ENCODE results near the gene ZNF239.
"Not testable (repeated sequence)": the region's sequence is repeated elsewhere in the genome, so short reads cannot be mapped to it uniquely, and the experiment has no call there.

ZNF239 gene

DNA sequence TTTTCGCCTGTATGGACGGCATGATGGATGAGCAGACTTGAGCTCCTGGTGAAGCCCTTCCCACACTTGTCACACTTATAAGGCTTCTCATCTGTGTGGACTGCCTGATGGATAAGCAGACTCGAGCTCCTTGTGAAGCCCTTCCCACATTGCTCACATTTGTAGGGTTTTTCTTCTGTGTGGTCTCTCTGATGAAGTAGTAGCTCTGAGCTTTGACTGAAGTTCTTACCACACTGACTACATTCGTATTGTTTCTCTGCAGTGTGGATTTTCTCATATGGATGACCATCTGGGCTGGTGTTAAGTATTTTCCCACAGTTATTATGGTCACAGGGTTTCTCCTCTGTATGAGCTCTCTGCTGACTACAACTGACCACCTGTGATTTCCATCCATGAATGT is 17.2 kb downstream of the ZNF239 start:
- no peak for TF ChIP-seq CTCF (conservative IDR thresholded peaks at IDR 0.05; ENCODE audit: control insufficient read depth, insufficient read depth, low read depth, low read length)

DNA sequence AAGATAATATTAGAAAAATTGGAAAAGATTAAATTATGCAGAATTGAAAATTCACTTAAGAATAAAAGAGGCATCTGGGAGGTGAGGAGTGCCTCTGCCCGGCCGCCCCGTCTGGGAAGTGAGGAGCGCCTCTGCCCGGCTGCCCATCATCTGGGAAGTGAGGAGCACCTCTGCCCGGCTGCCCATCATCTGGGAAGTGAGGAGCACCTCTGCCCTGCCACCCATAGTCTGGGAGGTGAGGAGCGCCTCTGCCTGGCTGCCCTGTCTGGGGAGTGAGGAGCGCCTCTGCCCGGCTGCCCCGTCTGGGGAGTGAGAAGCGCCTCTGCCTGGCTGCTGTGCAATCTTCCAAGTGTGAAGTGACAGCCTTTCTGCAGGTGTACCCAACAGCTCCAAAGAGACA is 30.7 kb downstream of the ZNF239 start:
- H3K4me3 ChIP-seq (ENCODE audit: control insufficient read depth, low read depth, low read length); DNase-seq (ENCODE audit: low read depth): not testable (repeated sequence)

More for the DNA sequence above, 17.2 kb downstream of the ZNF239 start:
- H3K4me3 ChIP-seq (ENCODE audit: control insufficient read depth, low read depth, low read length), result no peak overlapping the region
- DNase-seq (ENCODE audit: low read depth), result no peak

DNA sequence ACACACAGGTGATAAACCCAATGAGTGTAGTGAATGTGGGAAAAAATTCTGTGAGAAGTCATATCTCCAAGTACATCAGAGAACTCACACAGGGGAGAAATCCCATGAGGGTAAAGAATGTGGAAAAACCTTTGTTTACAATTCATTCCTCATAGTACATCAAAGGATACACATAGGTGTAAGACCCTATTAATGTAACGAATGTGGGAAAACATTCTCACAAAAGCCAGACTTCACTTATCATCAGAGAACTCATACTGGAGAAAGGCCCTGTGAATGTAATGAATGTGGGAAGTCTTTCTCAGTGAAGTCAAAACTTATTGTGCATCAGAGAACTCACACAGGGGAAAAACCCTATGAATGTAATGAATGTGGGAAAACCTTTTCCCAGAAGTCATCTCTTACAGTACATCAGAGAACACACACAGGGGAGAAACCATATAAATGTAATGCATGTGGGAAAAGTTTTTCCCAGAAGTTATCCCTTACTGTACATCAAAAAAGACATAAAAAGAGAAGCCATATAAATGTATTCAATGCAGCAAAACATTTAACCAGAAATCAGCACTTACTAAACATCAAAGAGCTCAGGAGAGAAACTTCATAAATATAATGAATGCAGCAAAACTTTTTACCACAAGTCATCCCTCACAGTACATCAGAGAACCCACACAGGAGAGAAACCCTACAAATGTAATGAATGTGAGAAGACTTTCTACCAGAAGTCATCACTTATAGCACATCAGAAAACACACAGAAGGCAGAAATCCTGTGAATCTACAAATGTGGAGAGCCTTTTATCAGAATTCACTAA is 49.8 kb downstream of the ZNF239 start:
- TF ChIP-seq CTCF (conservative IDR thresholded peaks at IDR 0.05; ENCODE audit: control insufficient read depth, insufficient read depth, low read depth, low read length), result no peak
- H3K4me3 ChIP-seq (ENCODE audit: control insufficient read depth, low read depth, low read length), result no peak overlapping the region
- DNase-seq (ENCODE audit: low read depth), result no peak
